GM18505 (cell line): ENCODE data around the gene SDK2.

Experiments
- ATAC-seq: cut with Tn5 transposase; IDR thresholded peaks from one replicate; pipeline ENCODE4 v1.9.1; 2021; ENCODE audit not compliant: unreplicated experiment
- POLR2A ChIP-seq: IDR thresholded peaks from 4 replicates; pipeline ENCODE4 v1.6.1; 2011; ENCODE audit warnings: borderline replicate concordance; ENCODE audit not compliant: insufficient read depth, insufficient read length; ENCODE audit errors: extremely low read depth

Gene SDK2

GRCh38 chr17:73591296-73592078 lies 52.8 kb downstream of the SDK2 start:
- ATAC-seq, result peak; percentile 85
- no peak for TF ChIP-seq POLR2A

GRCh38 chr17:73589363-73589980 lies 54.8 kb downstream of the SDK2 start:
- no peak for TF ChIP-seq POLR2A
- ATAC-seq, result no peak

GRCh38 chr17:73588891-73589290 lies 55.4 kb downstream of the SDK2 start:
- no peak for ATAC-seq
- TF ChIP-seq POLR2A, result no peak

- ATAC-seq, result no peak
- TF ChIP-seq POLR2A, result no peak
Observed at GRCh38 chr17:73588301-73588846, 55.9 kb downstream of the SDK2 start.

- no peak for ATAC-seq
- no peak for TF ChIP-seq POLR2A
Observed at GRCh38 chr17:73586921-73587602, 57.2 kb downstream of the SDK2 start.

GRCh38 chr17:73586275-73586832 lies 57.9 kb downstream of the SDK2 start:
- no peak for ATAC-seq
- TF ChIP-seq POLR2A, result no peak

GRCh38 chr17:73585583-73585982 lies 58.7 kb downstream of the SDK2 start:
- no peak for ATAC-seq

GRCh38 chr17:73584987-73585386 lies 59.3 kb downstream of the SDK2 start:
- ATAC-seq, result no peak
- no peak for TF ChIP-seq POLR2A

More at GRCh38 chr17:73585583-73585982, 58.7 kb downstream of the SDK2 start:
- no peak for TF ChIP-seq POLR2A

GRCh38 chr17:73584049-73584448 lies 60.2 kb downstream of the SDK2 start:
- TF ChIP-seq POLR2A, result no peak
- ATAC-seq, result no peak

- no peak for TF ChIP-seq POLR2A
- ATAC-seq, result no peak
Observed at GRCh38 chr17:73582821-73583220, 61.4 kb downstream of the SDK2 start.

GRCh38 chr17:73582359-73582758 lies 61.9 kb downstream of the SDK2 start:
- no peak for ATAC-seq
- TF ChIP-seq POLR2A, result no peak

GRCh38 chr17:73581379-73581778 lies 62.9 kb downstream of the SDK2 start:
- TF ChIP-seq POLR2A, result no peak
- no peak for ATAC-seq

GRCh38 chr17:73580073-73580710 lies 64.1 kb downstream of the SDK2 start:
- no peak for ATAC-seq
- TF ChIP-seq POLR2A, result no peak

- no peak for ATAC-seq
- no peak for TF ChIP-seq POLR2A
Observed at GRCh38 chr17:73576556-73577098, 67.6 kb downstream of the SDK2 start.
